GM18868 (cell line): ENCODE data around the gene CTSZ.
"Not testable (repeated sequence)": the region's sequence is repeated elsewhere in the genome, so short reads cannot be mapped to it uniquely, and the experiment has no call there.

Experiments used
- ATAC-seq: cut with Tn5 transposase; IDR thresholded peaks from one replicate; pipeline ENCODE4 v1.9.1; 2021; ENCODE audit warnings: mild to moderate bottlenecking, moderate library complexity; ENCODE audit not compliant: unreplicated experiment

Gene CTSZ

GRCh38 chr20:59001068-59001448 is 6.0 kb downstream of the CTSZ start:
- ATAC-seq, result no peak

- no peak for ATAC-seq
Observed at GRCh38 chr20:59000326-59000725, 6.7 kb downstream of the CTSZ start.

DNA sequence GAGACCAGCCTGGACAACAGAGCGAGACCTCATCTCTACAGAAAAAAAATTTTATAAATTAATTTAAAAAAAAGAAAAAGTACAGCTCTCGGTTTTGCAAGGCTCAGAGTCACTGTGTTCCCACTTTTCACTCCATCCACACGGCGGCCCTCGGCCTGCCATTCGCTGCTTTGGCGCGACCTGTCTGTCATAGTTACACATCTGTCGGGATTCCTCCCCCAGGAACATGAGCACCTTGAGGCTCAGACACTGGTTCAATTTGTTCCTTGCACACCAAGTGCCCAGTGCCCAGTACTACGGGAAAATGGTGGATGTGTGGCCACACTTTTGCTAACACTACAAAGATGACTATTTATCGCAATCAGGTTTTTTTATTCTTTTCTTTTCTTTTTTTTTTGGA is 8.4 kb downstream of the CTSZ start:
- no peak for ATAC-seq

GRCh38 chr20:58997141-58997770 is 9.8 kb downstream of the CTSZ start:
- ATAC-seq, result no peak

- ATAC-seq, result no peak
Observed at GRCh38 chr20:58996226-58996611, 10.8 kb downstream of the CTSZ start.

DNA sequence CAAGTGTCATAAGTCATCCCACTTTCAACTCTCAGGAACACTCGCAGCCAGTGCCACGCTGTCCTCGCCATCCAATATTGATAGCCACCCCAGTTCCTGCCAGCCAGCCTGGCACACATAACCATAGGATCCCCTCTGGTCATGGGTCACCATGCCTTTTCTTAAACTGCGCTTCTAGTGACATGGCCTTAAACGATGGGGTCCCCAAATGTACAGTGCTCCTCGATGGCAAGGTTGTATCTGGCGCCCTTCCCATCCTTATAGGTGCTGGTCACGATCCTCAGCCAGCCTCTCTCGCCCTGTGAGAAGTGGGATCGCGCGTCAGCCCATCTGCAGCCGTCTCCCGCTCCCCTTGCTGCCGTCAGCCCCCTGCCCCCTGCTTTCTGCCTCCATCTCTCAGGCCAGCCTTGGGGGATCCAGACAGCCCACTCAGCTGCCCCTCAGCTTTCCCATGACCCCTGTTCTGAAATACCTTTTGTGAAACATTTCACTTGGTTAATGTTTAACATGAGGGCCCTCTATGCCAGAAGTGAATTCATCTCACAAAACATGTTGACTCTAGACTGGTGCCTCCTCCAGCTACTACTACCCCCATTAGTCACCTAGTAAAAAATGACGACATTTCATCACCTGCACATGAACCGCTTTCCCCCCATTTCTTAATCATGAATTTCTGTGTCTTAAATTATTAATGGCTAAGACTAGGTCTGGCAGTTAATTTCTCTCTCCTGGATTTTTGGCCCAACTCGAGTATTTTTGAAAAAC is 11.4 kb downstream of the CTSZ start:
- no peak for ATAC-seq

DNA sequence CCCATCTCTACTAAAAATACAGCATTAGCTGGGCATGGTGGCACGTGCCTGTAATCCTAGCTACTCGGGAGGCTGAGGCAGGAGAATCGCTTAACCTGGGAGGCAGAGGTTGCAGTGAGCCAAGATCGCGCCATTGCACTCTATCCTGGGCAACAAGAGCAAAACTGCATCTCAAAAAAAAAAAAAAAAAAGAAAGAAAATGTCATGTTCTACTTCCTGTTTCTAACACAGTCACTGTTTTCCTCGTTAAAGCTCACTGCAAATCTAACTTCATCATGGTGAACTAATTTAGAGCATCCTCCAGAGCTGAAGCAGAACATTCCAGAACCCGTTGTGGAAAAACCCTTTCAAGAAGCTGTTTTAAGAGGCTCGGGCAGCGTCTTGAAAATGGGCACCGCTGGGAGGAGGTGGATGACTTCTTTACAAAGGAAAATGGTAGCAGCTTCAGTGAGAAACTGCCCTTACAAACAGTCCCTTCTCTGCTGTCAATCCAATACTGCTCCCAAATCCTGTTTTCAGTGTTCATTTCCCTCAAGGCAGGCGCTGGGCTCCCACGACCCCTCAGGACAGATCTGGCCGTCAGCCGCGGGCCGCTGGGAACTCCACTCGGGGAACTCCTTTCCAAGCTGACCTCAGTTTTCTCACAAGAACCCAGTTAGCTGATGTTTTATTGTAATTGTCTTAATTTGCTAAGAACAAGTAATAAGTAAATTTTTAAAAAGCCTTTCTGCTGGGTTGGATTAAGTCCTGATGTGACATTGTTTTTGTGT is 12.5 kb downstream of the CTSZ start:
- no peak for ATAC-seq

- ATAC-seq, result no peak
Observed at GRCh38 chr20:58993332-58994248, 13.5 kb downstream of the CTSZ start.

- ATAC-seq, result no peak
Observed at GRCh38 chr20:58992911-58993310, 14.1 kb downstream of the CTSZ start.

GRCh38 chr20:58991715-58992114 is 15.3 kb downstream of the CTSZ start:
- no peak for ATAC-seq

DNA sequence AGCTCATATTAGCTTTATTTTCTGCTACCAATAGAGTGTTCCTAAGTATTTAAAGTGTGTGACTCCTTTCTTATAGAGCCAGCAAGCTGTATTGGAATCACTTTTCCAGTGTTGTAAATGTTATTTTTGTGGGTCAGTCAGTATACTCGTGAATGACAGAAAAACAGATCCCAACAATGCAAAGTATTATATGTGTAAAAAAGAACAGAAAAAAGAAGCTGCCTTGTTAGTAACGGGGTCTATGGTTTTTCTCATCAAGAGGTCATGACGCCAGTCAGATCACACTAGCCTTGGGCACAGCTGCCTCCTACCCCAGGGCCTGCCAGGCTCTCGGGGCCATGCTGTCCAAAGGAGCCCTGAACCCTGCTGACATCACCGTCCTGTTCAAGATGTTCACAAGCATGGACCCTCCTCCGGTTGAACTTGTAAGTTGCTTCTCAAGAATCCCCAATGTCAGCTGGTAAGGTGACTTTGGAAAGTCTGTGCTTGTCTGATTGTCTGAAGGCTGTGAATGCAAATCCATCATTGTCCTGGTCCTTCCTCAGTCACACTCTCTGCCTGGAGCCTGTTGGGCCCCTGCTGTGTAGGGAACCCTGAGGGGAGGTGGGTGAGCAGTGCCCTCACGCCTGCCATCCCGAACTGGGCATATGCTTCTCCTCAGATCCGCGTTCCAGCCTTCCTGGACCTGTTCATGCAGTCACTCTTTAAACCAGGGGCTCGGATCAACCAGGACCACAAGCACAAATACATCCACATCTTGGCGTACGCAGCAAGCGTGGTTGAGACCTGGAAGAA is 16.2 kb downstream of the CTSZ start:
- ATAC-seq, result no peak

DNA sequence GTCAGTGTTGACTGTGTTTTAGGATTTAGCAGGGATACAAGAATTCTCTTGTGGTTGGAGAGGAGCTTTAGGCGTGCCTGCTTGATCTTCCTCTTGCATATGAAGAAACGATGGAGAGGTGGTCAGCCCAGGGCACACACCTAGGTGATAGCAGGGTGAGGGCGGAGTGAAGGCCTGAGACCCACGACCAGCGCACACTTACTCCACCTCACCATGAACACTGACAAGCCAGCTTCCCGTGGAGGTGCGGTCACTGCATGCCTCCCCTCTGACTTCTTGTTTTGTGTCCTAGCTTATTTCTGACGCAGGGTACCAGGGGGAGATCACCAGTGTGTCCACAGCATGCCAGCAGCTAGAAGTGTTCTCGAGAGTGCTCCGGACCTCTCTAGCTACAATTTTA is 17.9 kb downstream of the CTSZ start:
- ATAC-seq, result no peak

- ATAC-seq, result no peak
Observed at GRCh38 chr20:58988565-58988882, 18.5 kb downstream of the CTSZ start.

DNA sequence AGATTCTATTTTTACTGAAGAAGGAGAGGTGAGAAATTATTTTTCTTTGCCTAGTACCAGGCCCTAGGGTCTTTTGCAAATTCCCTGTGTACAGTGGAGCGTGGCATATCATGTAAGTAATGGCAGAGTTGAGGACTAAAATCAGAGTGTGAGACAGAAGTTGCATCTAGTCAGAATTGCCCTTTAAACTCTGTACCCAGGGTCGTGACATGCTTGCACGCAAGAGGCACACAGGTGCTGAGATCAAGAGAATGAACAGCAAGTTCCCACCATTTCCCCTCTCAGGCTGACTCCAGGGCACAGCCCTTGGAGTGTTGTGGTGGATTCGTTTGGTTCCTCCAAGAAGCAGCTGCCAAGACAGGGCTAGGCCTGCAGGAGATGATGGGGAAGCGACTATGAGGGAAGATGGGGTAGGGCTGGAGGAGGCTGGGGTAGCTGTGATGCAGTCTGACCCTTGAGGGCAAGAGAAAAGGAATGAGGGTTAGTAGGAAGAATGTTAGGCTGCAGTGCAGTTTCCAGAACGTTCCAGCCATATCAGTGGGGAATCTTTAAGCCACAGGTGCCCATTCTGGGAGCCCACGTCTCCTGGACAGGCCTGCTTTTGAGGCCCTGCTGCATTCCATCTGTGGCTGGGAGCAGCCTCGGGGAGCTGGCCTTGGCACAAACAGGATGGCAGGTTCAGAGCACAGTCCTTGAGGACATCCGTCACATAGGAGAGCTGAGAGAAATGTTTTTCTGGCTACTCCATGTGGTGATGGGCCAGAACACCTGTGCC is 19.1 kb downstream of the CTSZ start:
- no peak for ATAC-seq

GRCh38 chr20:58986968-58987517 is 20.0 kb downstream of the CTSZ start:
- ATAC-seq, result no peak

- no peak for ATAC-seq
Observed at GRCh38 chr20:58986286-58986967, 20.6 kb downstream of the CTSZ start.

DNA sequence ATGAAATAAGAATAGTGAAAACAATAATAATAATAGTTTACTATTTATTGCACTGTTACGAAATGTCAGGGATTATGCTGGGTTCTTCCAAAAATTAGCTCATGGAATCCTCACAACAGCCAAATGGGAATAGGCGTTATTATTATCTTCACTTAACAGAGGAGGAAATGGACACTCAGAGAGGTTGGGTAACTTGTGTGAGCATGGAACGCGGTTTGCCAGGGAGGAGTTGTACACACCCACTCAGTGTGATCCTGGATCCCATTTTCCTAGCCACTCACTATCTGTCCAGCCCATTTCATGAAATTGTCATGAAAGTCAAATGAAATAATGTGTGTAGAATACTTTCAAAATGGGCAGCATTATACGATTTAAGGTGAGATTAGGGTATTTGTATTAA is 21.4 kb downstream of the CTSZ start:
- no peak for ATAC-seq

- no peak for ATAC-seq
Observed at GRCh38 chr20:58984691-58985090, 22.4 kb downstream of the CTSZ start.

GRCh38 chr20:58983115-58983468 is 24.0 kb downstream of the CTSZ start:
- ATAC-seq, result not testable (repeated sequence)
